GM18951 (cell line): Measurements from ENCODE around the gene VPS37D.

Experiments used
- POLR2A ChIP-seq: IDR thresholded peaks from 4 replicates; pipeline ENCODE4 v1.6.1; 2011; ENCODE audit warnings: mild to moderate bottlenecking; ENCODE audit not compliant: insufficient read length, insufficient read depth; ENCODE audit errors: extremely low read depth
- in situ Hi-C: fragments of 300-500 bp; cut with MboI; formaldehyde crosslinking; loops from one replicate; pipeline ENCODE4 v1.12.0; 2022; ENCODE audit warnings: low sequenced_read_pairs, mixed read lengths, inconsistent platforms; ENCODE audit not compliant: unreplicated experiment

The VPS37D gene

GRCh38 chr7:73700069-73700423 lies 32.4 kb downstream of the VPS37D start:
- in situ Hi-C loops = no loop called here
- no peak for TF ChIP-seq POLR2A

GRCh38 chr7:73700581-73701134 lies 33.0 kb downstream of the VPS37D start:
- in situ Hi-C loops = no loop called here
- no peak for TF ChIP-seq POLR2A

GRCh38 chr7:73701357-73701995 lies 33.8 kb downstream of the VPS37D start:
- TF ChIP-seq POLR2A = no peak
- in situ Hi-C loops = no loop called here

- in situ Hi-C loops = no loop called here
- TF ChIP-seq POLR2A = no peak
Measured at GRCh38 chr7:73702226-73702625, 34.6 kb downstream of the VPS37D start.

- no peak for TF ChIP-seq POLR2A
- in situ Hi-C loops = no loop called here
Measured at GRCh38 chr7:73702665-73703064, 35.0 kb downstream of the VPS37D start.

GRCh38 chr7:73703225-73703624 lies 35.6 kb downstream of the VPS37D start:
- in situ Hi-C loops = no loop called here
- TF ChIP-seq POLR2A = no peak

- no peak for TF ChIP-seq POLR2A
- in situ Hi-C loops = no loop called here
Measured at GRCh38 chr7:73703757-73704639, 36.4 kb downstream of the VPS37D start.

GRCh38 chr7:73704640-73705550 lies 37.3 kb downstream of the VPS37D start:
- in situ Hi-C loops = no loop called here
- no peak for TF ChIP-seq POLR2A

GRCh38 chr7:73705551-73705920 lies 37.9 kb downstream of the VPS37D start:
- no peak for TF ChIP-seq POLR2A
- in situ Hi-C loops = no loop called here

- in situ Hi-C loops = no loop called here
- no peak for TF ChIP-seq POLR2A
Measured at GRCh38 chr7:73706126-73707044, 38.8 kb downstream of the VPS37D start.

- in situ Hi-C loops = no loop called here
- no peak for TF ChIP-seq POLR2A
Measured at GRCh38 chr7:73707045-73707631, 39.5 kb downstream of the VPS37D start.

- no peak for TF ChIP-seq POLR2A
- in situ Hi-C loops = no loop called here
Measured at GRCh38 chr7:73708961-73709549, 41.4 kb downstream of the VPS37D start.

GRCh38 chr7:73712773-73713172 lies 45.1 kb downstream of the VPS37D start:
- in situ Hi-C loops = loop anchor here (10.0 kb wide), 1 partner anchor 108 kb away; no protein-coding TSS in a partner anchor
- TF ChIP-seq POLR2A = no peak

GRCh38 chr7:73713319-73713718 lies 45.7 kb downstream of the VPS37D start:
- in situ Hi-C loops = loop anchor here (10.0 kb wide), 1 partner anchor 109 kb away; no protein-coding TSS in a partner anchor
